Colonic mucosa (tissue), 4 donors: Measurements from ENCODE around the gene KIAA0825. TPM values are rescaled to one million over a fixed set of nuclear protein-coding genes. Genes with fewer than 3 reads are reported as not detected.

Experiments used
- DNase-seq: peaks from one replicate; pipeline ENCODE4 v3.0.0-alpha.2; 2020
- H3K27ac ChIP-seq: fragments of 200-600 bp; one replicate; pipeline ENCODE4 v1.8.0; 2021
- H3K27me3 ChIP-seq: fragments of 200-600 bp; one replicate; pipeline ENCODE4 v1.8.0; 2021
- H3K36me3 ChIP-seq: fragments of 200-600 bp; one replicate; pipeline ENCODE4 v1.8.0; 2021
- H3K4me1 ChIP-seq: fragments of 200-600 bp; one replicate; pipeline ENCODE4 v1.8.0; 2021; ENCODE audit warnings: mild to moderate bottlenecking
- H3K4me3 ChIP-seq: fragments of 200-600 bp; one replicate; pipeline ENCODE4 v1.8.0; 2021
- H3K9ac ChIP-seq, 2 donors: one replicate each; pipeline ENCODE4 v1.7.0; 2013; ENCODE audit warnings: control low read depth in 2 of 2, low read depth in 2 of 2, low read length in 2 of 2
- H3K9me3 ChIP-seq: fragments of 200-600 bp; one replicate; pipeline ENCODE4 v1.8.0; 2021
- CTCF ChIP-seq: fragments of 200-600 bp; IDR thresholded peaks from one replicate; pipeline ENCODE4 v1.8.0; 2022; ENCODE audit warnings: antibody characterized with exemption, mild to moderate bottlenecking
- intact Hi-C: fragments of 100-400 bp; cut with DNase I; formaldehyde crosslinking; loops from one replicate; pipeline ENCODE4 v1.14.1; 2022
- total RNA-seq, 2 donors: library from RNA; stranded (reverse); fragmentation: NEBNext Ultra II Directional in 1 of 2; extraction: Animal tissue kit (Norgen Biotek cat#: 25700) in 1 of 2; gene quantifications; one replicate each; pipeline ENCODE4 v1.2.1, GENCODE V29; 2021
- donor health status: healthy.
- donor health status: DM: no; HTN: no; CAD: no.
- donor health status: DM: no; HTN: no; CAD: no.

The KIAA0825 gene
- total RNA-seq, 2 donors from 2014 or later = 1.1 to 1.5 TPM

GRCh38 chr5:94551858-94552257 is 66.5 kb downstream of the KIAA0825 start:
- DNase-seq = no peak
- H3K9me3 ChIP-seq = no peaks in the 10 kb centered on the region
- intact Hi-C loops = no loop called here
- H3K4me1 ChIP-seq = no peaks in the 10 kb centered on the region
- TF ChIP-seq CTCF = no peak
- H3K27me3 ChIP-seq = no peaks in the 10 kb centered on the region
- no peak overlapping the region for H3K9ac ChIP-seq
- H3K4me3 ChIP-seq = no peak overlapping the region
- no peak overlapping the region for H3K27ac ChIP-seq
- H3K36me3 ChIP-seq = no peaks in the 10 kb centered on the region

GRCh38 chr5:94545870-94546625 is 72.4 kb downstream of the KIAA0825 start:
- DNase-seq = no peak
- no peak overlapping the region for H3K4me3 ChIP-seq
- no peaks in the 10 kb centered on the region for H3K9me3 ChIP-seq
- no peaks in the 10 kb centered on the region for H3K27me3 ChIP-seq
- intact Hi-C loops = no loop called here
- TF ChIP-seq CTCF = no peak
- H3K27ac ChIP-seq = no peak overlapping the region
- H3K4me1 ChIP-seq = no peaks in the 10 kb centered on the region
- H3K9ac ChIP-seq = no peak overlapping the region
- H3K36me3 ChIP-seq = no peaks in the 10 kb centered on the region

DNA sequence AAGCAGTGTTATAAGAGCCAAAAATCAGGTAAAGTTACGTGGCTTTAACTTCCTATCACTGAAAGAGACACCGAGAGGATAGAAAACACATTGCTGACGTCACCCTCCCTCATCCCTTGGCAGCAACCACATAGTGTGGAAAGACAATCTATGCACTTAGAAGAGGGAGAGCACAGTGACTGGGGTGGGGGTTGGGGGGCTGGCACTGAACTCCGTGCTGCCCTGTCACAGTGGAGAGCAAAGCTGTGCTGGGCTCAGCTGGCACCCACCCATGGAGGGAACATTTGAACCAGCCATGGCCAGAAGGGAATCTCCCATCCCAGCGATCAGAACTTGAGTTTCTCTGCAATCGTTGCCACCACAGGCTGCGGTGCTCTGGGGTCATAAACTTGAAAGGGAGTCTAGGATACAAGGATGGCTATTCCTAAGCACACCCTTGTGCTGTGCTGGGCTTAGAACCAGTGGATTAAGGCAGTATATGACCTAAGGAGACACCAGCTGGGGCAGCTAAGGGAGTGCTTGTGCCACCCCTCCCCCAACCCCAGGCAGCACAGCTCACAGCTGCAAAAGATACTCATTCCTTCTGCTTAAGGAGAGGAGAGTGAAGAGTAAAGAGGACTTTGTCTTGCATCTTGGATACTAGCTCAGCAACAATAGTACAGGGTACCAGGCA is 73.4 kb downstream of the KIAA0825 start:
- intact Hi-C loops = no loop called here
- Histone ChIP-seq H3K27me3 (no peaks in the 10 kb centered on the region), H3K4me1 (no peaks in the 10 kb centered on the region)

GRCh38 chr5:94544031-94544650 is 74.3 kb downstream of the KIAA0825 start:
- Histone ChIP-seq H3K36me3 (no peaks in the 10 kb centered on the region), H3K4me1 (no peaks in the 10 kb centered on the region), H3K9ac (no peak overlapping the region), H3K9me3 (no peaks in the 10 kb centered on the region), H3K4me3 (no peak overlapping the region), H3K27ac (no peak overlapping the region), H3K27me3 (no peaks in the 10 kb centered on the region)
- DNase-seq = no peak
- TF ChIP-seq CTCF = no peak
- intact Hi-C loops = no loop called here

More for the DNA sequence above, 73.4 kb downstream of the KIAA0825 start:
- DNase-seq = no peak
- Histone ChIP-seq H3K36me3 (no peaks in the 10 kb centered on the region), H3K9me3 (no peaks in the 10 kb centered on the region), H3K9ac (no peak overlapping the region), H3K27ac (no peak overlapping the region), H3K4me3 (no peak overlapping the region)
- TF ChIP-seq CTCF = no peak

GRCh38 chr5:94540856-94541494 is 77.4 kb downstream of the KIAA0825 start:
- no peak for DNase-seq
- intact Hi-C loops = no loop called here
- H3K4me3 ChIP-seq = no peak overlapping the region

More at GRCh38 chr5:94540856-94541494, 77.4 kb downstream of the KIAA0825 start:
- Histone ChIP-seq H3K27me3 (no peaks in the 10 kb centered on the region), H3K36me3 (no peaks in the 10 kb centered on the region), H3K4me1 (no peaks in the 10 kb centered on the region), H3K9me3 (no peaks in the 10 kb centered on the region), H3K27ac (no peak overlapping the region), H3K9ac (no peak overlapping the region)
- no peak for TF ChIP-seq CTCF
